Omental fat pad (tissue), 4 donors: ENCODE measurements around the gene KDM5C. TPM values are rescaled to one million over a fixed set of nuclear protein-coding genes. Genes with fewer than 3 reads are reported as not detected.

Experiments used
- ATAC-seq: fragments of 150-250 bp; one replicate; pipeline ENCODE4 v1.9.1; 2016; ENCODE audit warnings: mild to moderate bottlenecking, moderate library complexity; ENCODE audit not compliant: low FRiP score
- DNase-seq: peaks from one replicate; pipeline ENCODE4 v3.0.0-alpha.2; 2019; ENCODE audit warnings: low spot score
- CTCF ChIP-seq, 3 donors: fragments of 450-650 bp; IDR thresholded peaks; one replicate each; pipeline ENCODE4 v1.5.1; 2016 to 2017; ENCODE audit warnings: antibody characterized with exemption in 3 of 3, mild to moderate bottlenecking in 3 of 3, moderate library complexity in 2 of 3
- total RNA-seq, 4 donors: library from RNA; depleted of rRNA; stranded (reverse); fragments of >200 nt; gene quantifications; one replicate each; pipeline ENCODE4 v1.1.0, GENCODE V29; 2016

The KDM5C gene
- total RNA-seq, 4 donors from 2014 or later = 74.9 to 101 (median 93.1) TPM

- no peak for TF ChIP-seq CTCF (IDR thresholded peaks at IDR 0.05)
- no peak for DNase-seq
- ATAC-seq = no peak
These were observed 32.2 kb upstream of the KDM5C start for GRCh38 chrX:53257166-53257565.

- DNase-seq (no peak), ATAC-seq (no peak)
- no peak for TF ChIP-seq CTCF (IDR thresholded peaks at IDR 0.05)
These were observed 31.5 kb upstream of the KDM5C start for GRCh38 chrX:53256446-53257041.

GRCh38 chrX:53255738-53256191 is 30.8 kb upstream of the KDM5C start:
- DNase-seq (no peak), ATAC-seq (no peak)
- no peak for TF ChIP-seq CTCF (IDR thresholded peaks at IDR 0.05)

GRCh38 chrX:53254570-53255461 is 29.8 kb upstream of the KDM5C start:
- ATAC-seq (no peak), DNase-seq (no peak)
- TF ChIP-seq CTCF (IDR thresholded peaks at IDR 0.05) = no peak

- ATAC-seq (no peak), DNase-seq (no peak)
- TF ChIP-seq CTCF (IDR thresholded peaks at IDR 0.05) = no peak
These were observed 28.4 kb upstream of the KDM5C start for GRCh38 chrX:53253293-53254020.

- DNase-seq = no peak
- no peak for ATAC-seq
- no peak for TF ChIP-seq CTCF (IDR thresholded peaks at IDR 0.05)
These were observed 26.3 kb upstream of the KDM5C start for GRCh38 chrX:53251307-53251706.
